Measurements from ENCODE around the gene CPT1A. TPM values are rescaled to one million over a fixed set of nuclear protein-coding genes. Genes with fewer than 3 reads are reported as not detected.

Gene CPT1A
- total RNA-seq, 1 donor, result 29.3 TPM

DNA sequence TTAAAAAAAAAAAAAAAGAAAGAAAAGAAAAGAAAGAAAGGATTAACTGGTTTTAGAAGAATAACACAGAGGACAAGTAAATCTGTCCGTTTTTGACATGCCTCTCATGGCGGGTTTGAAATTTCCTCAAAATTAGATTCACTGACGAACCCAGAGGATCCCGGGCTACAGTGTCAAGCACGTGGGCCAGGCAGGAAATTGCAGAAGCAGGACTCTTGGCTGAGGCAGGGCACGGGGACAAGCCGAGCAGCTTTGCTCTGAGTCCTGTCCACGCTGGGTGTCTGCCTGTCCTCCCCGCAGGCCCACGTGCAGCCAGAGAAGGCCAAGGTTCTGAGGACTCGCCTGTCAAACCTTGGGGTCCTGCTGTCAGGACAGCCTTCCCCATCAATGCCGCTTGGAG lies 132.7 kb downstream of the CPT1A start:
- H3K4me1 ChIP-seq (ENCODE audit: insufficient read depth, low read length), result no peaks in the 10 kb centered on the region

DNA sequence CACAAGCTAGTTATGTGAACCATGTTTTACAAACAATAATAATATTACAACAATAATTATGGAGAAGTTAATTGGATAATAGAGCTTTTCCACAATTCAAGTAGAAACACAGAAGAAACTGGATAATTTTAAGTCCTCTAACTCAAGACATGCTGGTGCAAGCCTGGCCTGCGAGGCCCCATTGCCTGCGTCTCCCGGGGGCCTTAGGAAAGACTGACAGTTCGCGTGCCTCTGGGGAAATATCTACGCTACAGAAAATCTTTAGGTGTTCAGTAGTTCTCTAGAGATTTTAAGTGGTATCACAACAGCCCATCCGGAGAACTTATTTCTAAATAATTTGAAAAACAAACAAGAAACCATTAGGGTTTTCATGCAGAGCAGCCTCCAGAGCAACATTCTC lies 134.2 kb downstream of the CPT1A start:
- no peak for DNase-seq (ENCODE audit: insufficient read length, low spot score, missing footprints)
- Histone ChIP-seq H3K79me2 (ENCODE audit: insufficient read depth, low read length) (no peaks in the 10 kb centered on the region), H3K4me2 (ENCODE audit: insufficient read depth, low read length) (no peak overlapping the region), H3K9me3 (ENCODE audit: low read depth, low read length) (no peaks in the 10 kb centered on the region), H3K4me1 (ENCODE audit: insufficient read depth, low read length) (no peaks in the 10 kb centered on the region), H2AFZ (ENCODE audit: low read length) (no peak overlapping the region), H3K27me3 (ENCODE audit: insufficient read depth, low read length) (peaks cover 63% of the 10 kb centered on the region), H3K27ac (ENCODE audit: low read depth, low read length) (no peak overlapping the region), H4K20me1 (ENCODE audit: insufficient read depth, low read length) (no peaks in the 10 kb centered on the region), H3K4me3 (ENCODE audit: insufficient read depth, low read length) (no peak overlapping the region), H3K36me3 (ENCODE audit: insufficient read depth, low read length) (no peaks in the 10 kb centered on the region)
- TF ChIP-seq, protein P1, sequence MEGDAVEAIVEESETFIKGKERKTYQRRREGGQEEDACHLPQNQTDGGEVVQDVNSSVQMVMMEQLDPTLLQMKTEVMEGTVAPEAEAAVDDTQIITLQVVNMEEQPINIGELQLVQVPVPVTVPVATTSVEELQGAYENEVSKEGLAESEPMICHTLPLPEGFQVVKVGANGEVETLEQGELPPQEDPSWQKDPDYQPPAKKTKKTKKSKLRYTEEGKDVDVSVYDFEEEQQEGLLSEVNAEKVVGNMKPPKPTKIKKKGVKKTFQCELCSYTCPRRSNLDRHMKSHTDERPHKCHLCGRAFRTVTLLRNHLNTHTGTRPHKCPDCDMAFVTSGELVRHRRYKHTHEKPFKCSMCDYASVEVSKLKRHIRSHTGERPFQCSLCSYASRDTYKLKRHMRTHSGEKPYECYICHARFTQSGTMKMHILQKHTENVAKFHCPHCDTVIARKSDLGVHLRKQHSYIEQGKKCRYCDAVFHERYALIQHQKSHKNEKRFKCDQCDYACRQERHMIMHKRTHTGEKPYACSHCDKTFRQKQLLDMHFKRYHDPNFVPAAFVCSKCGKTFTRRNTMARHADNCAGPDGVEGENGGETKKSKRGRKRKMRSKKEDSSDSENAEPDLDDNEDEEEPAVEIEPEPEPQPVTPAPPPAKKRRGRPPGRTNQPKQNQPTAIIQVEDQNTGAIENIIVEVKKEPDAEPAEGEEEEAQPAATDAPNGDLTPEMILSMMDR (IDR thresholded peaks at IDR 0.05; ENCODE audit: extremely low read depth, low read depth, low read length), result no peak

More for the DNA sequence above, 132.7 kb downstream of the CPT1A start:
- no peaks in the 10 kb centered on the region for H4K20me1 ChIP-seq (ENCODE audit: insufficient read depth, low read length)
- H3K4me3 ChIP-seq (ENCODE audit: insufficient read depth, low read length), result no peak overlapping the region
- no peaks in the 10 kb centered on the region for H3K36me3 ChIP-seq (ENCODE audit: insufficient read depth, low read length)
- no peaks in the 10 kb centered on the region for H3K9me3 ChIP-seq (ENCODE audit: low read depth, low read length)
- peaks cover 66% of the 10 kb centered on the region for H3K27me3 ChIP-seq (ENCODE audit: insufficient read depth, low read length)
- TF ChIP-seq, protein P1 (IDR thresholded peaks at IDR 0.05; ENCODE audit: extremely low read depth, low read depth, low read length), result no peak
- no peaks in the 10 kb centered on the region for H3K79me2 ChIP-seq (ENCODE audit: insufficient read depth, low read length)
- H2AFZ ChIP-seq (ENCODE audit: low read length), result no peak overlapping the region
- no peak for DNase-seq (ENCODE audit: insufficient read length, low spot score, missing footprints)
- no peak overlapping the region for H3K27ac ChIP-seq (ENCODE audit: low read depth, low read length)
- no peak overlapping the region for H3K4me2 ChIP-seq (ENCODE audit: insufficient read depth, low read length)

- H3K36me3 ChIP-seq (ENCODE audit: insufficient read depth, low read length), result no peaks in the 10 kb centered on the region
- no peak for DNase-seq (ENCODE audit: insufficient read length, low spot score, missing footprints)
- H3K4me1 ChIP-seq (ENCODE audit: insufficient read depth, low read length), result no peaks in the 10 kb centered on the region
- no peaks in the 10 kb centered on the region for H3K9me3 ChIP-seq (ENCODE audit: low read depth, low read length)
- H3K79me2 ChIP-seq (ENCODE audit: insufficient read depth, low read length), result no peaks in the 10 kb centered on the region
- no peak overlapping the region for H3K4me2 ChIP-seq (ENCODE audit: insufficient read depth, low read length)
- no peak overlapping the region for H2AFZ ChIP-seq (ENCODE audit: low read length)
- no peak overlapping the region for H3K4me3 ChIP-seq (ENCODE audit: insufficient read depth, low read length)
- no peak overlapping the region for H3K27ac ChIP-seq (ENCODE audit: low read depth, low read length)
- TF ChIP-seq, protein P1 (IDR thresholded peaks at IDR 0.05; ENCODE audit: extremely low read depth, low read depth, low read length), result no peak
- peaks cover 41% of the 10 kb centered on the region for H3K27me3 ChIP-seq (ENCODE audit: insufficient read depth, low read length)
- no peaks in the 10 kb centered on the region for H4K20me1 ChIP-seq (ENCODE audit: insufficient read depth, low read length)
These were observed 136.8 kb downstream of the CPT1A start for GRCh38 chr11:68704887-68705286.

Other genes starting within 250 kb of the CPT1A start
- gene GAL, start 157.4 kb downstream of the CPT1A start, total RNA-seq, result not detected in 2 replicates
- gene TESMIN, start 90.4 kb downstream of the CPT1A start, total RNA-seq, result not detected in 2 replicates
- gene MRPL21, start 61.9 kb upstream of the CPT1A start, total RNA-seq, result 45.7 and 51.0 TPM in 2 replicates
- gene IGHMBP2, start 62.0 kb upstream of the CPT1A start, total RNA-seq, result 10.9 and 11.8 TPM in 2 replicates
- not detected in 2 replicates for gene MRGPRD, start 139.1 kb upstream of the CPT1A start, total RNA-seq
- 39.4 and 41.5 TPM in 2 replicates for gene MRGPRF, start 171.3 kb upstream of the CPT1A start, total RNA-seq
- gene TPCN2, start 207.0 kb upstream of the CPT1A start, total RNA-seq, result 14.1 and 17.4 TPM in 2 replicates